ENCODE data around the gene LEF1.

GRCh38 chr4:108149588-108150380, 18.9 kb downstream of the LEF1 start:
- TF ChIP-seq CTCF (IDR thresholded peaks at IDR 0.05; ENCODE audit: extremely low read depth in 1 of 2, insufficient read depth in 1 of 2, low read depth in 1 of 2, low read length in 2 of 2), result no peak
- TF ChIP-seq MAX (IDR thresholded peaks at IDR 0.05; ENCODE audit: insufficient read depth, insufficient read length), result no peak
- no peak for TF ChIP-seq EZH2 (IDR thresholded peaks at IDR 0.05; ENCODE audit: borderline replicate concordance, low read depth, low read length, severe bottlenecking)
- no peak for TF ChIP-seq MYC (IDR thresholded peaks at IDR 0.05; ENCODE audit: low read depth, low read length)

All from endothelial cell of umbilical vein (primary cell).